GM12892 (cell line): ENCODE results near the gene MPHOSPH9.
A peak's percentile ranks its signal among the peaks of the same experiment; 100 is the strongest.

ENCODE experiments used
- DNase-seq: peaks from one replicate; pipeline ENCODE4 v3.0.0; 2011; ENCODE audit not compliant: insufficient read length
- FAIRE-seq: peaks from 2 replicates; lab custom pipeline; 2011; peaks lifted over from hg19 to GRCh38; lab: Jason Lieb, UNC
- POLR2A ChIP-seq: IDR thresholded peaks from 2 replicates; pipeline ENCODE4 v1.6.1; 2011; ENCODE audit warnings: low read depth, low read length, control low read depth
- POLR2AphosphoS5 ChIP-seq: IDR thresholded peaks from 2 replicates; pipeline ENCODE4 v1.6.1; 2011; ENCODE audit warnings: low read depth, low read length, control low read depth
- TAF1 ChIP-seq: IDR thresholded peaks from 2 replicates; pipeline ENCODE4 v1.6.1; 2011; ENCODE audit warnings: low read depth, mild to moderate bottlenecking, control low read depth, low read length, borderline replicate concordance

Gene MPHOSPH9

GRCh38 chr12:123199936-123200335 is 33.0 kb downstream of the MPHOSPH9 start:
- TF ChIP-seq TAF1 (no peak), POLR2AphosphoS5 (no peak), POLR2A (no peak)
- no peak for FAIRE-seq
- DNase-seq: no peak

GRCh38 chr12:123187637-123188036 is 45.3 kb downstream of the MPHOSPH9 start:
- FAIRE-seq (no peak), DNase-seq (no peak)
- no peak for TF ChIP-seq TAF1

- DNase-seq: no peak
Observed at GRCh38 chr12:123180171-123180570, 52.8 kb downstream of the MPHOSPH9 start.

GRCh38 chr12:123171967-123172366 is 61.0 kb downstream of the MPHOSPH9 start:
- no peak for TF ChIP-seq POLR2A
- FAIRE-seq (no peak), DNase-seq (no peak)

More at GRCh38 chr12:123180171-123180570, 52.8 kb downstream of the MPHOSPH9 start:
- no peak for TF ChIP-seq POLR2AphosphoS5
- FAIRE-seq: no peak

- no peak for DNase-seq
- no peak for FAIRE-seq
- TF ChIP-seq POLR2AphosphoS5: no peak
- no peak for TF ChIP-seq POLR2A
- TF ChIP-seq TAF1: no peak
Observed at GRCh38 chr12:123167329-123167728, 65.6 kb downstream of the MPHOSPH9 start.

GRCh38 chr12:123165537-123165936 is 67.4 kb downstream of the MPHOSPH9 start:
- no peak for FAIRE-seq
- TF ChIP-seq TAF1 (no peak), POLR2A (no peak), POLR2AphosphoS5 (no peak)
- no peak for DNase-seq

GRCh38 chr12:123164710-123165261 is 68.2 kb downstream of the MPHOSPH9 start:
- FAIRE-seq (peak; percentile 44), DNase-seq (no peak)
- TF ChIP-seq POLR2AphosphoS5 (no peak), POLR2A (no peak), TAF1 (no peak)

GRCh38 chr12:123164222-123164621 is 68.7 kb downstream of the MPHOSPH9 start:
- DNase-seq: no peak
- TF ChIP-seq POLR2AphosphoS5 (no peak), TAF1 (no peak), POLR2A (no peak)
- FAIRE-seq: peak; percentile 14

- TF ChIP-seq POLR2AphosphoS5 (no peak), POLR2A (no peak), TAF1 (no peak)
- FAIRE-seq (no peak), DNase-seq (no peak)
Observed at GRCh38 chr12:123163227-123163626, 69.7 kb downstream of the MPHOSPH9 start.

- TF ChIP-seq TAF1 (no peak), POLR2A (no peak), POLR2AphosphoS5 (no peak)
- FAIRE-seq (no peak), DNase-seq (no peak)
Observed at GRCh38 chr12:123160801-123161487, 72.0 kb downstream of the MPHOSPH9 start.

GRCh38 chr12:123153906-123154305 is 79.0 kb downstream of the MPHOSPH9 start:
- DNase-seq (no peak), FAIRE-seq (no peak)
- TF ChIP-seq TAF1 (no peak), POLR2A (no peak), POLR2AphosphoS5 (no peak)

GRCh38 chr12:123152833-123153232 is 80.1 kb downstream of the MPHOSPH9 start:
- no peak for TF ChIP-seq TAF1
- TF ChIP-seq POLR2AphosphoS5: no peak
- TF ChIP-seq POLR2A: no peak
- FAIRE-seq (no peak), DNase-seq (no peak)
